Measurements from ENCODE around the gene GRM1. TPM values are rescaled to one million over a fixed set of nuclear protein-coding genes. Genes with fewer than 3 reads are reported as not detected.

Gene GRM1
- not detected for total RNA-seq (2013)
- not detected for polyA plus RNA-seq
- not detected in 2 replicates for polyA minus RNA-seq
- total RNA-seq, result 0 to 1.5 (median 0.18) reads per million in 11 experiments

DNA sequence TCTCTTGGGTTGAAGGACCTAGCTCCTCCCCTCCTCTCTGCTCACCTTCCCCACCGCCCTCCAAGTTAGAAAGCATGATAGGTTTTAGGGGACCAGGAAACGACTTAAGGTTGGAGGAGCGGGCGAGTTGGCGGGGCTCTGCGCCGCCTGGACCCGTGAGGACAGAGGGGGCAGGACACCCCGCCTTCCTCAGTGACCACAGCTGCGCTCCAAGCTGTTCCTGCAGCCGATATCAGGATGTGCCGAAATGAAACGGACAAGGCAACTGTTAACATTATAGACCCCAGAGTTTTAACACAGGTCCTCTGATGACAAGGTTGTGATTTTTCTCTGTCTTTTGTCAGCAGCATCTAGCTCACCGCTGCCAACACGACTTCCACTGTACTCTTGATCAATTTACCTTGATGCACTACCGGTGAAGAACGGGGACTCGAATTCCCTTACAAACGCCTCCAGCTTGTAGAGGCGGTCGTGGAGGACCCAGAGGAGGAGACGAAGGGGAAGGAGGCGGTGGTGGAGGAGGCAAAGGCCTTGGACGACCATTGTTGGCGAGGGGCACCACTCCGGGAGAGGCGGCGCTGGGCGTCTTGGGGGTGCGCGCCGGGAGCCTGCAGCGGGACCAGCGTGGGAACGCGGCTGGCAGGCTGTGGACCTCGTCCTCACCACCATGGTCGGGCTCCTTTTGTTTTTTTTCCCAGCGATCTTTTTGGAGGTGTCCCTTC, at the start of gene GRM1:
Gene GRM1 (plus strand): TSS at position 212 of the 722 bp plus-strand sequence. CDS start 456 bp downstream, at position 668.
- peaks cover 34 to 38% (median 35%) of the 10 kb centered on the region in 3 donors for H3K27me3 Mint-ChIP-seq (ENCODE audit: low read depth in 3 of 3)
- WGBS (ENCODE audit: insufficient coverage), result 11% methylated on average over 27 of the region's 39 CpGs
- H3K27ac Mint-ChIP-seq, result peak within 1 kb of the TSS in 2 of 7 donors; percentile 2 to 65
- H3K36me3 Mint-ChIP-seq, result no peaks in the 10 kb centered on the region
- peaks cover 0 to 18% (median 8%) of the 10 kb centered on the region in 7 donors for H3K9me3 Mint-ChIP-seq
- no peak for TF ChIP-seq CTCF (IDR thresholded peaks at IDR 0.05)
- no peaks in the 10 kb centered on the region for H3K79me2 ChIP-seq (ENCODE audit: insufficient read depth, low read length)
- H4K20me1 ChIP-seq (ENCODE audit: insufficient read depth, low read length), result no peaks in the 10 kb centered on the region
- H3K4me1 Mint-ChIP-seq, result peaks cover 2% of the 10 kb centered on the region
- DNase-seq, result no peak
- no peak within 1 kb of the TSS for H3K4me3 ChIP-seq (replicated peaks in 1 of 3; ENCODE audit: low read depth in 2 of 3, low read length in 3 of 3)
- no peak within 1 kb of the TSS for H3K9ac ChIP-seq (ENCODE audit: insufficient read depth, low read length, poor library complexity, severe bottlenecking)
- no peaks in the 10 kb centered on the region for H3K4me1 ChIP-seq (ENCODE audit: control insufficient read depth in 1 of 2, insufficient read depth in 2 of 2, low read length in 2 of 2)
- H3K4me3 Mint-ChIP-seq, result peak within 1 kb of the TSS in 1 of 2 donors; percentile 80
- H3K9me3 ChIP-seq (replicated peaks in 1 of 2; ENCODE audit: control insufficient read depth in 1 of 2, insufficient read depth in 1 of 2, low read length in 2 of 2), result peaks cover 0 to 17% of the 10 kb centered on the region in 2 donors
- H3K27me3 ChIP-seq (ENCODE audit: control insufficient read depth in 2 of 2, insufficient read depth in 2 of 2, low read length in 2 of 2), result peaks cover 24 to 37% of the 10 kb centered on the region in 2 donors
- no peak within 1 kb of the TSS for H3K27ac ChIP-seq (ENCODE audit: low read depth in 1 of 2, low read length in 2 of 2)
- H3K4me2 ChIP-seq (replicated peaks; ENCODE audit: extremely low read depth, low read length, poor library complexity, severe bottlenecking), result no peak within 1 kb of the TSS
- no peak within 1 kb of the TSS for H2AFZ ChIP-seq (ENCODE audit: insufficient read depth, low read depth, low read length, poor library complexity, severe bottlenecking)
- H3K36me3 ChIP-seq (replicated peaks in 1 of 2; ENCODE audit: control insufficient read depth in 1 of 2, insufficient read depth in 2 of 2, low read length in 2 of 2), result no peaks in the 10 kb centered on the region
- intact Hi-C loops (cut with micrococcal nuclease), result no loop called here

GRCh38 chr6:146009338-146009737, 19.5 kb upstream of the GRM1 start:
- no peak overlapping the region for H3K4me3 Mint-ChIP-seq
- Histone ChIP-seq H3K4me3 (replicated peaks in 1 of 3; ENCODE audit: low read depth in 2 of 3, low read length in 3 of 3) (no peak overlapping the region), H4K20me1 (ENCODE audit: insufficient read depth, low read length) (no peaks in the 10 kb centered on the region), H2AFZ (ENCODE audit: insufficient read depth, low read depth, low read length, poor library complexity, severe bottlenecking) (no peak overlapping the region), H3K9me3 (replicated peaks in 1 of 2; ENCODE audit: control insufficient read depth in 1 of 2, insufficient read depth in 1 of 2, low read length in 2 of 2) (peaks cover 6 to 8% of the 10 kb centered on the region in 2 donors), H3K27me3 (ENCODE audit: control insufficient read depth in 2 of 2, insufficient read depth in 2 of 2, low read length in 2 of 2) (no peaks in the 10 kb centered on the region), H3K9ac (ENCODE audit: insufficient read depth, low read length, poor library complexity, severe bottlenecking) (no peak overlapping the region), H3K4me2 (replicated peaks; ENCODE audit: extremely low read depth, low read length, poor library complexity, severe bottlenecking) (no peak overlapping the region), H3K36me3 (replicated peaks in 1 of 2; ENCODE audit: control insufficient read depth in 1 of 2, insufficient read depth in 2 of 2, low read length in 2 of 2) (no peaks in the 10 kb centered on the region), H3K27ac (ENCODE audit: low read depth in 1 of 2, low read length in 2 of 2) (no peak overlapping the region), H3K79me2 (ENCODE audit: insufficient read depth, low read length) (no peaks in the 10 kb centered on the region), H3K4me1 (ENCODE audit: control insufficient read depth in 1 of 2, insufficient read depth in 2 of 2, low read length in 2 of 2) (no peaks in the 10 kb centered on the region)
- no peak for DNase-seq
- peaks cover 4 to 15% (median 8%) of the 10 kb centered on the region in 7 donors for H3K9me3 Mint-ChIP-seq
- 100% methylated on average over 1 of the region's 1 CpG for WGBS (ENCODE audit: insufficient coverage)
- intact Hi-C loops (cut with micrococcal nuclease), result no loop called here
- no peaks in the 10 kb centered on the region for H3K4me1 Mint-ChIP-seq
- H3K27ac Mint-ChIP-seq, result no peak overlapping the region
- H3K27me3 Mint-ChIP-seq (ENCODE audit: low read depth in 3 of 3), result peaks cover 0 to 1% (median 0%) of the 10 kb centered on the region in 3 donors
- no peak for TF ChIP-seq CTCF (IDR thresholded peaks at IDR 0.05)
- H3K36me3 Mint-ChIP-seq, result no peaks in the 10 kb centered on the region

All from CD14-positive monocyte (primary cell).